OCI-LY1 (cell line): ENCODE results near the gene DHRS3.

Source experiments
- H2AFZ ChIP-seq: fragments of 200-600 bp; sonication (generic), shearing (Covaris generic); 2 replicates; pipeline ENCODE4 v1.6.0; 2014; ENCODE audit warnings: antibody characterized with exemption, mild to moderate bottlenecking, low read length
- H3F3A ChIP-seq: fragments of 200-600 bp; sonication (generic), shearing (Covaris generic); 2 replicates; pipeline ENCODE4 v1.6.0; 2014; ENCODE audit warnings: mild to moderate bottlenecking, antibody characterized with exemption, low read length, moderate library complexity; ENCODE audit not compliant: insufficient read depth
- H3K27ac ChIP-seq: fragments of 200-600 bp; sonication (generic); 2 replicates; pipeline ENCODE4 v1.5.1; 2014; ENCODE audit warnings: low read length, mixed run types, mild to moderate bottlenecking, low read depth; ENCODE audit not compliant: poor library complexity, severe bottlenecking
- H3K27me3 ChIP-seq: fragments of 200-600 bp; sonication (generic); 2 replicates; pipeline ENCODE4 v1.6.0; 2014; ENCODE audit warnings: antibody characterized with exemption, mild to moderate bottlenecking, low read length, moderate library complexity; ENCODE audit not compliant: insufficient read depth
- H3K36me3 ChIP-seq: fragments of 200-600 bp; sonication (generic); 2 replicates; pipeline ENCODE4 v1.6.1; 2014; ENCODE audit warnings: mild to moderate bottlenecking, antibody characterized with exemption, low read length, moderate library complexity, mixed read lengths; ENCODE audit not compliant: insufficient read depth
- H3K4me1 ChIP-seq: fragments of 200-600 bp; sonication (generic); 2 replicates; pipeline ENCODE4 v1.5.1; 2014; ENCODE audit warnings: mild to moderate bottlenecking, low read length, moderate library complexity; ENCODE audit not compliant: insufficient read depth, severe bottlenecking
- H3K4me2 ChIP-seq: fragments of 200-600 bp; sonication (generic), shearing (Covaris generic); 2 replicates; pipeline ENCODE4 v1.6.1; 2014; ENCODE audit warnings: low read length
- H3K4me3 ChIP-seq: fragments of 200-600 bp; sonication (generic); 2 replicates; pipeline ENCODE4 v1.5.1; 2014; ENCODE audit warnings: low read length, low read depth, mild to moderate bottlenecking, mixed read lengths; ENCODE audit not compliant: poor library complexity, severe bottlenecking
- H3K79me2 ChIP-seq: fragments of 200-600 bp; shearing (Covaris generic); 2 replicates; pipeline ENCODE4 v1.6.1; 2016; ENCODE audit warnings: mixed run types, low read length, mixed read lengths; ENCODE audit not compliant: insufficient read depth
- H3K9ac ChIP-seq: fragments of 200-600 bp; sonication (generic), shearing (Covaris generic); 2 replicates; pipeline ENCODE4 v1.6.1; 2014; ENCODE audit warnings: mild to moderate bottlenecking, low read length, mixed read lengths
- H3K9me2 ChIP-seq: fragments of 200-600 bp; sonication (generic), shearing (Covaris generic); 2 replicates; pipeline ENCODE4 v1.6.1; 2014; ENCODE audit warnings: low read depth, mild to moderate bottlenecking, low read length, mixed read lengths
- H3K9me3 ChIP-seq: fragments of 200-600 bp; shearing (Covaris generic); 2 replicates; pipeline ENCODE4 v1.6.1; 2014; ENCODE audit warnings: low read length, mixed read lengths
- H4K20me1 ChIP-seq: fragments of 200-600 bp; sonication (generic), shearing (Covaris generic); 2 replicates; pipeline ENCODE4 v1.6.0; 2016; ENCODE audit warnings: mild to moderate bottlenecking, low read length; ENCODE audit not compliant: insufficient read depth
- EZH2 ChIP-seq: fragments of 200-600 bp; sonication (generic), shearing (Covaris generic); IDR thresholded peaks from 2 replicates; pipeline ENCODE4 v1.8.0; 2017; ENCODE audit warnings: borderline replicate concordance, mixed run types, mild to moderate bottlenecking, antibody characterized with exemption, low read length, moderate library complexity, mixed read lengths
- TF ChIP-seq, protein P1 (sequence below): fragments of 200-600 bp; sonication (generic), shearing (Covaris generic); IDR thresholded peaks from 2 replicates; pipeline ENCODE4 v1.5.1; 2017; ENCODE audit warnings: mild to moderate bottlenecking, antibody characterized with exemption, low read length, moderate library complexity, mixed read lengths

The DHRS3 gene

DNA sequence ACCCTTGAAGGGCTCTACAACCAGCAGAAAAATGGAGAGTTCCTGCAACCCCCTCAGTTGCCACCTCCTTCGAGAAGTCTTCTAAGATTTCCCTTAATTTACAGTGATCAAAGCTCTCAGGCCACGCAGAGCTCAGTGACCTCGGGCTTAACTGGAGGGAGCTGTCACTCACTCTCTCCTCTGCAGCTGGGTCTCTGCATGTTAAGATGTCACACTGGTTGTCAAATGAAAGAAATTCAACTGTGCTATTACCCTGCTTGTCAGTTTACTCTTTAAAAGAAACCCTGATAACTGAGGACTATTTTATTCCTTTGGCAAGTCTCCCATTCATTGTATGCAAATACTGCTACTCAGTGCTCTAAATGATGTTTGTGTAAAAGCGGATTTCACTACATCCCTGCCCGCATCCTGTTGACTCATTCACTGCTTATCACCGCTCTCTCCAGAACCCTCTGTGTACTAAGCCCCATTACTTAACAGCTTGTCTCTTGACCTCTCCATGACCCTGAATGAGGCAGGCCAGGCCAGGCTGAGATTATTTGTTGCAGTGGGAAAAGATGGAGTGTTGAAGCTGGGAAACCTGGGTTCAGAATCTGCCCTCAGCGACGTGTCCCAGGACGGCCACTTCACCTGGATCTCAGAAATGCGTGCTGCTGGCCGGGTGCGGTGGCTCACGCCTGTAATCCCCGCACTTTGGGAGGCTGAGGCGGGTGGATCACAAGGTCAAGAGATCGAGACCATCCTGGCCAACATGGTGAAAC lies 13.7 kb downstream of the DHRS3 start:
- H3K9me2 ChIP-seq: no peaks in the 10 kb centered on the region
- H4K20me1 ChIP-seq: no peaks in the 10 kb centered on the region
- no peak overlapping the region for H3K9ac ChIP-seq
- no peaks in the 10 kb centered on the region for H3F3A ChIP-seq
- H3K79me2 ChIP-seq: no peaks in the 10 kb centered on the region
- no peak for TF ChIP-seq EZH2
- TF ChIP-seq, protein P1, sequence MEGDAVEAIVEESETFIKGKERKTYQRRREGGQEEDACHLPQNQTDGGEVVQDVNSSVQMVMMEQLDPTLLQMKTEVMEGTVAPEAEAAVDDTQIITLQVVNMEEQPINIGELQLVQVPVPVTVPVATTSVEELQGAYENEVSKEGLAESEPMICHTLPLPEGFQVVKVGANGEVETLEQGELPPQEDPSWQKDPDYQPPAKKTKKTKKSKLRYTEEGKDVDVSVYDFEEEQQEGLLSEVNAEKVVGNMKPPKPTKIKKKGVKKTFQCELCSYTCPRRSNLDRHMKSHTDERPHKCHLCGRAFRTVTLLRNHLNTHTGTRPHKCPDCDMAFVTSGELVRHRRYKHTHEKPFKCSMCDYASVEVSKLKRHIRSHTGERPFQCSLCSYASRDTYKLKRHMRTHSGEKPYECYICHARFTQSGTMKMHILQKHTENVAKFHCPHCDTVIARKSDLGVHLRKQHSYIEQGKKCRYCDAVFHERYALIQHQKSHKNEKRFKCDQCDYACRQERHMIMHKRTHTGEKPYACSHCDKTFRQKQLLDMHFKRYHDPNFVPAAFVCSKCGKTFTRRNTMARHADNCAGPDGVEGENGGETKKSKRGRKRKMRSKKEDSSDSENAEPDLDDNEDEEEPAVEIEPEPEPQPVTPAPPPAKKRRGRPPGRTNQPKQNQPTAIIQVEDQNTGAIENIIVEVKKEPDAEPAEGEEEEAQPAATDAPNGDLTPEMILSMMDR: no peak
- no peak overlapping the region for H2AFZ ChIP-seq
- 0 out of 2 replicates have a peak, but pooled peaks cover 4% of the 10 kb centered on the region for H3K27me3 ChIP-seq
- H3K4me1 ChIP-seq: no peaks in the 10 kb centered on the region
- H3K36me3 ChIP-seq: no peaks in the 10 kb centered on the region
- no peaks in the 10 kb centered on the region for H3K9me3 ChIP-seq
- no peak overlapping the region for H3K4me3 ChIP-seq
- no peak overlapping the region for H3K4me2 ChIP-seq
- H3K27ac ChIP-seq: no peak overlapping the region

DNA sequence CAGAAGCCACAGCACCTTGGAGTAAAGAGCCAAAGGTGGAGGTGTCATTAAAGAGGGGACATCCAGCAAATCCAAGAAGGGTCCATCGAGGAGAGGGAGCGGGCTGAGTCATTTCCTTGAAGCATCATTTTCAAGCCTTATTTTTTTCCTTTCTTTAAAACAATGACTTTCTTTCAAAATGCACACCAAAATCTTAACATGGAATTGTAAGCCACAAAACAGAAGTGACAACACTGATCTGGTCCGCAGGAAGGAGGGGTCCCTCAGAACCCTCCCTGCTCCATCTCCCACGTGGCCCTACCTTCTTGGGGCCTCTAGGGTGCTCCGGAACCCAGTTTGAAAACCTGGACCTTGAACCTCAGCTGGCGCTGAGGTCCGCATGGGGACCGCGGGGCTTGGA lies 14.8 kb downstream of the DHRS3 start:
- TF ChIP-seq, protein P1: no peak
- TF ChIP-seq EZH2: no peak
- H3K9me3 ChIP-seq: no peaks in the 10 kb centered on the region
- no peak overlapping the region for H3K27ac ChIP-seq
- H3K4me1 ChIP-seq: no peaks in the 10 kb centered on the region
- H3K9ac ChIP-seq: no peak overlapping the region
- H3K4me3 ChIP-seq: no peak overlapping the region
- H4K20me1 ChIP-seq: no peaks in the 10 kb centered on the region
- no peaks in the 10 kb centered on the region for H3K79me2 ChIP-seq
- H2AFZ ChIP-seq: no peak overlapping the region
- 0 out of 2 replicates have a peak, but pooled peaks cover 4% of the 10 kb centered on the region for H3K27me3 ChIP-seq
- no peaks in the 10 kb centered on the region for H3K9me2 ChIP-seq
- H3F3A ChIP-seq: no peaks in the 10 kb centered on the region
- no peaks in the 10 kb centered on the region for H3K36me3 ChIP-seq
- H3K4me2 ChIP-seq: no peak overlapping the region

DNA sequence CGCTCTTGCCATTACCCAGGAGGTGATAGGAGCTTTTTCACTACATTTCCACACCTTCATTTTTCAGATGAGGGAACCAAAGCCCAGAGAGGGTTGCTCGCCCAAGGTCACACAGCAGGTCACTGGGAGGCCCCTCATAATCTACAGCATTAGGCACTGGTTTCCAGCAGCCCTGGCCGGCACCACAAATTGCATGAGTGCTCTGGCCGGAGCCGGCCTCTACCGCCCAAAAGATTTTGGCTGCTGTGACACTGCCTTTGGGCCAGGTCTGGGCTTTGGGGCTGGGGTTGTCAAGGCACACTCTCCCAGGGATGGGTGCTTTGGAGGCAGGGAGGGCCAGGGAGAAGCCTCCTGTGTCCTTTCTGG lies 15.4 kb downstream of the DHRS3 start:
- no peak overlapping the region for H3K4me3 ChIP-seq
- H3K9ac ChIP-seq: no peak overlapping the region
- H4K20me1 ChIP-seq: no peaks in the 10 kb centered on the region
- H3K27me3 ChIP-seq: 0 out of 2 replicates have a peak, but pooled peaks cover 4% of the 10 kb centered on the region
- H3K27ac ChIP-seq: no peak overlapping the region
- no peaks in the 10 kb centered on the region for H3K4me1 ChIP-seq
- H3K79me2 ChIP-seq: no peaks in the 10 kb centered on the region
- TF ChIP-seq, protein P1: no peak
- no peak for TF ChIP-seq EZH2
- no peaks in the 10 kb centered on the region for H3K9me3 ChIP-seq
- H3F3A ChIP-seq: no peaks in the 10 kb centered on the region
- H3K9me2 ChIP-seq: no peaks in the 10 kb centered on the region
- no peak overlapping the region for H3K4me2 ChIP-seq
- no peaks in the 10 kb centered on the region for H3K36me3 ChIP-seq
- no peak overlapping the region for H2AFZ ChIP-seq
